Measurements from ENCODE around the gene SORL1.

SORL1 gene

DNA sequence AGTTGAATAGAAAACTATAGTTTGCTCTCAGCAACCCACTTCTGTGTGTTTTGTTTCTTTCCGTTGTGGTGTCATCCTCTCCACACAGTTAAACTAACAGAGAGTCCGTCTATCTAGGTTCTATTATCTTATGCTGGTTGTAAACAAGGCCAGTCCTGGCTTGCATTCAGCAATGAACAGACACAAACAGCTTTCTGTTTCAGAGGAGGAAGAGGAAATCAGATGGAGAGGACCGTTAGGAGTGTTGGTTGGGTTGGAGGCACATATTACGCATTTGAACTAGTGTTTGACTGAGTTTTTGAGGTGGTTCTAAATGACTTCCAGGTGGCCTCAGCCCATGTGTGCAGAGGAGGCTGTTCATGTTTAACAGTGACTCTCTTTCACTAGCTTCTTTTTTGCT lies 130.2 kb downstream of the SORL1 start:
- Histone ChIP-seq H3K27me3 (ENCODE audit: insufficient read depth, low read depth) (no peaks in the 10 kb centered on the region), H3K4me3 (IDR thresholded peaks at IDR 0.05; ENCODE audit: insufficient read depth, low read depth, low read length) (no peak overlapping the region), H3K79me2 (ENCODE audit: insufficient read depth, low read depth) (no peaks in the 10 kb centered on the region), H3K36me3 (ENCODE audit: insufficient read depth) (no peaks in the 10 kb centered on the region), H3K4me1 (ENCODE audit: low read depth, poor library complexity, severe bottlenecking) (no peaks in the 10 kb centered on the region), H3K9ac (no peak overlapping the region), H2AFZ (ENCODE audit: low read depth) (no peak overlapping the region), H3K27ac (no peak overlapping the region), H4K20me1 (ENCODE audit: insufficient read depth) (no peaks in the 10 kb centered on the region), H3K4me2 (no peak overlapping the region)
- TF ChIP-seq, protein P1, sequence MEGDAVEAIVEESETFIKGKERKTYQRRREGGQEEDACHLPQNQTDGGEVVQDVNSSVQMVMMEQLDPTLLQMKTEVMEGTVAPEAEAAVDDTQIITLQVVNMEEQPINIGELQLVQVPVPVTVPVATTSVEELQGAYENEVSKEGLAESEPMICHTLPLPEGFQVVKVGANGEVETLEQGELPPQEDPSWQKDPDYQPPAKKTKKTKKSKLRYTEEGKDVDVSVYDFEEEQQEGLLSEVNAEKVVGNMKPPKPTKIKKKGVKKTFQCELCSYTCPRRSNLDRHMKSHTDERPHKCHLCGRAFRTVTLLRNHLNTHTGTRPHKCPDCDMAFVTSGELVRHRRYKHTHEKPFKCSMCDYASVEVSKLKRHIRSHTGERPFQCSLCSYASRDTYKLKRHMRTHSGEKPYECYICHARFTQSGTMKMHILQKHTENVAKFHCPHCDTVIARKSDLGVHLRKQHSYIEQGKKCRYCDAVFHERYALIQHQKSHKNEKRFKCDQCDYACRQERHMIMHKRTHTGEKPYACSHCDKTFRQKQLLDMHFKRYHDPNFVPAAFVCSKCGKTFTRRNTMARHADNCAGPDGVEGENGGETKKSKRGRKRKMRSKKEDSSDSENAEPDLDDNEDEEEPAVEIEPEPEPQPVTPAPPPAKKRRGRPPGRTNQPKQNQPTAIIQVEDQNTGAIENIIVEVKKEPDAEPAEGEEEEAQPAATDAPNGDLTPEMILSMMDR (conservative IDR thresholded peaks at IDR 0.05; ENCODE audit: low read depth, low read length): no peak

DNA sequence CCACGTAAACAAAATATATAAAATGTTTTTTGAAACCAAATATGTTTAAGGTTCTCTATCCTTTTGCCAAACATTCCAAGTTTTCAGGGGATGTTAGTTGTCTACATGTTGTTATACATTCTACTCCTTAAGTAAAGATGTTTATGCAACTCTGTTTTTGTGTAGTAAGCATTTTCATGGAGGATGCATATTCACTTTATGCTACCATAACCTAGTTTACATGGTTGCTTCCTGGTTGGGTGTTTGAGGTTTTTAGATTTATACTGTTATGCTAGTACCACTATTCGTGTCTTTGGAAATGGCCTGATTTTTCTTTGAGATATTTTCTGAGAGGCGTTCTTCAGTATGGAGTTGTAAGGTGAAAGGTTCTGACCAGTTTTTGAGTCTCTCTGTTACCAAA lies 131.7 kb downstream of the SORL1 start:
- H2AFZ ChIP-seq (ENCODE audit: low read depth): no peak overlapping the region
- H3K4me1 ChIP-seq (ENCODE audit: low read depth, poor library complexity, severe bottlenecking): no peaks in the 10 kb centered on the region
- TF ChIP-seq, protein P1 (conservative IDR thresholded peaks at IDR 0.05; ENCODE audit: low read depth, low read length): no peak
- no peak overlapping the region for H3K9ac ChIP-seq
- no peak overlapping the region for H3K27ac ChIP-seq
- no peaks in the 10 kb centered on the region for H4K20me1 ChIP-seq (ENCODE audit: insufficient read depth)
- no peaks in the 10 kb centered on the region for H3K79me2 ChIP-seq (ENCODE audit: insufficient read depth, low read depth)
- no peaks in the 10 kb centered on the region for H3K36me3 ChIP-seq (ENCODE audit: insufficient read depth)
- H3K4me3 ChIP-seq (IDR thresholded peaks at IDR 0.05; ENCODE audit: insufficient read depth, low read depth, low read length): no peak overlapping the region
- H3K4me2 ChIP-seq: no peak overlapping the region
- no peaks in the 10 kb centered on the region for H3K27me3 ChIP-seq (ENCODE audit: insufficient read depth, low read depth)

DNA sequence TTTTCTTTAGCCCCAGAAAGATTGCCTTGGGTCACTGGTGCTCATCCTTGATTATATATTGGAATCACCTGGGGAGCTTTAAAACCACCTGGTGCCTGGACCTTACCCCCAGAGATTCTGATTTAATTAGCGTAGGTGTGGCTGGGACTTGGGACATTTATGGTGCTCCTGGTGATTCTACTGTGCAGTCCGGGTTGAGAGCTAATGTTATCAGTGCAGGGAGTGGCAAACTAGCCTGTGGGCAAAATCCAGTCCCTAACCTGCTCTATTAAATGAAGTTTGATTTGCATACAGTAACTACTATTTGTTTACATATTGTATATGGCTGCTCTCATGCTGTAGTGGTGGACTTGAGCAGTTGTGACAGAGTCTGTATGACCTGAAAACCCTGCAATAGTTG lies 134.6 kb downstream of the SORL1 start:
- no peaks in the 10 kb centered on the region for H3K79me2 ChIP-seq (ENCODE audit: insufficient read depth, low read depth)
- no peak overlapping the region for H3K4me2 ChIP-seq
- no peak overlapping the region for H3K27ac ChIP-seq
- H3K36me3 ChIP-seq (ENCODE audit: insufficient read depth): no peaks in the 10 kb centered on the region
- H3K4me1 ChIP-seq (ENCODE audit: low read depth, poor library complexity, severe bottlenecking): no peaks in the 10 kb centered on the region
- no peak overlapping the region for H2AFZ ChIP-seq (ENCODE audit: low read depth)
- TF ChIP-seq, protein P1 (conservative IDR thresholded peaks at IDR 0.05; ENCODE audit: low read depth, low read length): no peak
- H4K20me1 ChIP-seq (ENCODE audit: insufficient read depth): no peaks in the 10 kb centered on the region
- no peak overlapping the region for H3K4me3 ChIP-seq (IDR thresholded peaks at IDR 0.05; ENCODE audit: insufficient read depth, low read depth, low read length)
- H3K9ac ChIP-seq: no peak overlapping the region
- H3K27me3 ChIP-seq (ENCODE audit: insufficient read depth, low read depth): no peaks in the 10 kb centered on the region

DNA sequence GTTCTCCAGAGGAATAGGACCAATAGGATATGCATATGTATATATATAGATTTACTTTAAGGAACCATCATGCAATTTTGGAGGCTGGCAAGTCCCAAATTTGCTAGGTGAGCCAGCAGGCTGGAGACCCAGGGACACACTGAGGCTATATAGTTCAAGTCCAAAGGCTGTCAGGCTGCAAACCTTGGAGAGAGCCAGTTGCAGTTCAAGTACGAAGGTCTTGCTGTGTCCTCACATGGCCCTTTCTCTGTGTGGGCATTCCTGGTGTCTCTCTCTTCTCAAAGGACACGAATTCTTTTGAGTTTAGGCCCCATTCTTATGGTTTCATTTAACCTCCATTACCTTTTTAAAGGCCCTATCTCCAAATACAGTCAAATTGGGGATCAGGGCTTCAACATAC lies 135.1 kb downstream of the SORL1 start:
- TF ChIP-seq, protein P1 (conservative IDR thresholded peaks at IDR 0.05; ENCODE audit: low read depth, low read length): no peak
- Histone ChIP-seq H2AFZ (ENCODE audit: low read depth) (no peak overlapping the region), H3K4me1 (ENCODE audit: low read depth, poor library complexity, severe bottlenecking) (no peaks in the 10 kb centered on the region), H3K27me3 (ENCODE audit: insufficient read depth, low read depth) (no peaks in the 10 kb centered on the region), H3K79me2 (ENCODE audit: insufficient read depth, low read depth) (no peaks in the 10 kb centered on the region), H3K4me3 (IDR thresholded peaks at IDR 0.05; ENCODE audit: insufficient read depth, low read depth, low read length) (no peak overlapping the region), H4K20me1 (ENCODE audit: insufficient read depth) (no peaks in the 10 kb centered on the region), H3K4me2 (no peak overlapping the region), H3K36me3 (ENCODE audit: insufficient read depth) (no peaks in the 10 kb centered on the region), H3K27ac (no peak overlapping the region), H3K9ac (no peak overlapping the region)

DNA sequence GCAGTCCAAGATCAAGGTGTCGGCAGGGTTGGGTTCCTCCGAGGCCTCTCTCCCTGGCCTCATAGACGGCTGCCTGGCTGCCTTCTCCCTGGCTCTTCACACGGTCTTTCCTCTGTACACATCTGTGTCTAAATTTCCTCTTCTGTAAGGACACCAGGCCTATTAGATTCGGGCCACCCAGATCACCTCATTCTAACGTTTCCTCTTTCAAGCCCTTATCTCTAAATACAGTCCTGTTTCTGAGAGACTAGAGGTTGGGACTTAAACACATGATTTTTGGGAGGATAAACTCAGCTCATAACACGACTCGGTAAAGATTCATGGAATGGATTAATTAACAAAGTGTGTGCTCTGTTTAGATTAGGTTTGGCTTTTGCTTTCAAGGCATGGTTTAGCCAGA lies 136.6 kb downstream of the SORL1 start:
- H3K4me1 ChIP-seq (ENCODE audit: low read depth, poor library complexity, severe bottlenecking): no peaks in the 10 kb centered on the region
- no peaks in the 10 kb centered on the region for H3K36me3 ChIP-seq (ENCODE audit: insufficient read depth)
- TF ChIP-seq, protein P1 (conservative IDR thresholded peaks at IDR 0.05; ENCODE audit: low read depth, low read length): no peak
- no peaks in the 10 kb centered on the region for H3K27me3 ChIP-seq (ENCODE audit: insufficient read depth, low read depth)
- H2AFZ ChIP-seq (ENCODE audit: low read depth): no peak overlapping the region
- no peaks in the 10 kb centered on the region for H3K79me2 ChIP-seq (ENCODE audit: insufficient read depth, low read depth)
- H3K27ac ChIP-seq: no peak overlapping the region
- H3K4me2 ChIP-seq: no peak overlapping the region
- no peaks in the 10 kb centered on the region for H4K20me1 ChIP-seq (ENCODE audit: insufficient read depth)
- H3K9ac ChIP-seq: no peak overlapping the region
- H3K4me3 ChIP-seq (IDR thresholded peaks at IDR 0.05; ENCODE audit: insufficient read depth, low read depth, low read length): no peak overlapping the region
